K562 treated with DMSO at 1 percent for 48 hours (cell line): ENCODE measurements around the gene PTBP1. TPM values are rescaled to one million over a fixed set of nuclear protein-coding genes. Genes with fewer than 3 reads are reported as not detected.

Experiments used
- total RNA-seq: library from RNA; unstranded; fragments of 300-600 nt; gene quantifications from 2 replicates; pipeline ENCODE4 v1.2.3, GENCODE V29; 2022; ENCODE audit warnings: low replicate concordance; ENCODE audit errors: extremely low read depth

PTBP1 gene
- total RNA-seq: 250 TPM in 1 of 2 replicates, not detected in the other

GRCh38 chr19:796692-797527 lies at the start of gene PTBP1:
Gene PTBP1 (plus strand): TSS chr19:797452. CDS start chr19:797498, 46 bp downstream.

DNA sequence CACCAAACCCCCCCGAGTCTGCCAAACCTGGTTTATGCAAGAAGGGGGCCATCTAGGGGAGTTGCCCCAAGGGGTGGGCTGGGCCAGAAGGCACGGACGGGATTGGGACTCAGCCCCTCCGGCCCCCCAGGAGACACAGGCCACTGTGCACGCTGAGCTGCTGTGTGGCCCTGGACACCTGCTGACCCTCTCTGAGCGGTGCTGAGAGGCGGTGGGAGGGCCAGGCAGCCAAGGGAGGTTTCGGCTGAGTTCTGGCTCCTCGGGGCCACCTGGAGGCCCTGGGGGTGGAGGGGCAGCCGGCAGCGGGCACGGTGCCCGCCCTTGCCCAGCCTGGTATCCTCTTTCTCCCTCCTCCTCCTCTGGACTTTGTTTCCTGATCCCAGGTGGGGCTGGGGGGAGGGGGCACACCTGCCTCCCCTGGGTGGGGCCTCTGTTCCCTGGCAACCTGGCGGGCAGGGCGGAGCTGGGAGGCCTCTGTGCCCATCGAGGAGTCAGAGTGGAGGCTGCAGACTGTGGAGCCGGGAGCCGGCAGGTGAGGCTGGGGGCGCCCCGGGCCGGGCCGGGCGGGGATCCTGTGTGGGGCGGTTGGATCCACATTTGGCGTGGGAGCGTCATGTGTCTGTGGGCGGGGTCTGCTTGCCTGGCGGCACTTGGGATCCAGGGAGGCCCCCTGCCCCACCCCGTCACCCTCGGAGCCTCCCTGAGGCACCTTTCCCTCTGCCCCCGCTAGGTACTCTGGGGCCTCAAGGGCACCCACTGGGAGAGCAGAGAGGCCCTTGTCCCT lies 46.4 kb upstream of the PTBP1 start, which contains the start of gene MISP:
Gene MISP, plus strand, starts transcription at position 473 of the 784 bp plus-strand sequence. CDS start 5,835 bp downstream, outside the sequence.

GRCh38 chr19:821825-822503 lies 24.7 kb downstream of the PTBP1 start, which contains the start of gene PLPPR3:
Gene PLPPR3 (minus strand): TSS chr19:821955. CDS start chr19:821559, 396 bp downstream.

GRCh38 chr19:827710-828321 lies 30.6 kb downstream of the PTBP1 start, which contains the start of gene AZU1:
Gene AZU1 (plus strand): TSS chr19:827837. CDS start chr19:827847, 10 bp downstream.

GRCh38 chr19:840519-841206 lies 43.4 kb downstream of the PTBP1 start, which contains the start of gene PRTN3:
Gene PRTN3 (plus strand): TSS chr19:840999. CDS start chr19:841009, 10 bp downstream.

DNA sequence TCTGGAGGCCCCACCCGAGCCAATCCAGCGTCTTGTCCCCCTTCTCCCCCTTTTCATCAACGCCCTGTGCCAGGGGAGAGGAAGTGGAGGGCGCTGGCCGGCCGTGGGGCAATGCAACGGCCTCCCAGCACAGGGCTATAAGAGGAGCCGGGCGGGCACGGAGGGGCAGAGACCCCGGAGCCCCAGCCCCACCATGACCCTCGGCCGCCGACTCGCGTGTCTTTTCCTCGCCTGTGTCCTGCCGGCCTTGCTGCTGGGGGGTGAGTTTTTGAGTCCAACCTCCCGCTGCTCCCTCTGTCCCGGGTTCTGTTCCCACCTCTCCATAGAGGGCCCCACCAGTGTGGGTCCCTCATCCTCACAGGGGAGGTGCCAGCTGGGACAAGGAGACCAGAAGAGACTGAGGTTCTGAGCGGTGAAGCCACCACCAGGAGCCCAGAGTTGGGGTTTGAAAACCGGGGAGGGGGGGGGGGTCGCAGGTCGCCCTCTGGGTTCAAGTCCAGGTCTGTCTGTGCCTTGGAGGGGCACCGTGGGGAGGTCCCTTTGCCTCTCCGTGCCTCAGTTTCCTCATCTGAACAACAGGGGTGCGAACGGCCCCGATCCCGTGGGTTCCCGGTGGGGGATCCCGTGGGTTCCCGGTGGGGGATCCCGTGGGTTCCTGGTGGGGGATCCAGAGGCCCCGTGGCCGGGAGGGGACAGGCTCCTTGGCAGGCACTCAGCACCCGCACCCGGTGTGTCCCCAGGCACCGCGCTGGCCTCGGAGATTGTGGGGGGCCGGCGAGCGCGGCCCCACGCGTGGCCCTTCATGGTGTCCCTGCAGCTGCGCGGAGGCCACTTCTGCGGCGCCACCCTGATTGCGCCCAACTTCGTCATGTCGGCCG lies 55.1 kb downstream of the PTBP1 start, which contains the start of gene ELANE:
Gene ELANE, plus strand, starts transcription at position 168 of the 878 bp plus-strand sequence. Its CDS starts 26 bp downstream, at position 194.

DNA sequence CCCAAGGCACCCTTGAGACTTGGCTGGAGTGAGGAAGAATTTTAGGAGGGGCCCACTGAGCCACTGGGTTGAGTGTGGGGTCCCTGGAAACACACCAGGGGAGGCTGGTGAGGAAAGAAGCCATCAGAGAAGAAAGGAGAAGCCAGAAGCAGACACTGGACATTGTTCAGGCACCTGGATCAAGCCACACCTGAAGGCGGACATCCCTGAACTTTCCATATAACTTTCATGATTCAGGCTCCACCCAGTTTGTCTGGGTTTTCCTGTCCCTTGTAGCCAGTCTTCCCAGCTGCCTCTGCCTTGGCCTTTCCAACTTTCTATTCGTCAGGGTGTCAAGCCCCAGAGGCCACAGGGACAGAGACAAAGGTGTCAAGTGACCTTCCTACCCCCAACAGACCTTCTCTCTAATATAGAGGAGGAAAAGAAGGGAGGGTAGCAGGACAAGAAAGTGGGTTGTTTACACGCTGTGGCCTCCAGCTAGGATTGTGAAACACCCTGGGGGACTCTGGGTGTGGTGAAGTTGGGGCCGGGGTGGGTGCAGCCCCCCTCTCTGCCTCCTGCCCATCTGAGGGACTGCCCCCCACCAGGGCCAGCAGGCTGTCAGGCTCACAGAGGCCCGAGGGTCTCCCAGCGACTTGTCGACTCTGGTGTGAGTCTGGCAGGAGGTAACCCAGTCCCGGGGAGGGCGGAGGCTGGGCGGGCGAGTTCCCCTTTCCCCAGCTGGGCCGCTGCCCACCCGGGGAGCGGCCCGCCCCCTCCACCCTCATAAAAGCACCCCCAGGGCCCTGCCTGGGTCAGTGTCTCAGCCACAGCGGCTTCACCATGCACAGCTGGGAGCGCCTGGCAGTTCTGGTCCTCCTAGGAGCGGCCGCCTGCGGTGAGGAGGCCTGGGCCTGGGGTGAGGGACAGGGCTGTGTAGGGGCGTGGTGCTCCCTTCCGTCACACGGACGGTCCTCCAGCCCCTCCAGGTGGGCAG lies 61.9 kb downstream of the PTBP1 start, which contains the start of gene CFD:
Gene CFD, plus strand, starts transcription at position 797 of the 976 bp plus-strand sequence. Its CDS starts 26 bp downstream, at position 823.

Other genes starting within 250 kb of the PTBP1 start
- 1,430 and 1,506 TPM in 2 replicates for gene BSG, start 224.9 kb upstream of the PTBP1 start, total RNA-seq
- not detected in 2 replicates for gene HCN2, start 207.6 kb upstream of the PTBP1 start, total RNA-seq
- 676 TPM in 1 of 2 replicates, not detected in the other for gene POLRMT, start 163.9 kb upstream of the PTBP1 start, total RNA-seq
- gene FGF22, start 157.6 kb upstream of the PTBP1 start, total RNA-seq: not detected in 2 replicates
- gene RNF126, start 134.2 kb upstream of the PTBP1 start, total RNA-seq: 251 TPM in 1 of 2 replicates, not detected in the other
- not detected in 2 replicates for gene FSTL3, start 121.1 kb upstream of the PTBP1 start, total RNA-seq
- gene PRSS57, start 102.0 kb upstream of the PTBP1 start, total RNA-seq: not detected in 2 replicates
- not detected in 2 replicates for gene PALM, start 88.5 kb upstream of the PTBP1 start, total RNA-seq
- gene MISP, start 46.3 kb upstream of the PTBP1 start, total RNA-seq: not detected in 2 replicates
- not detected in 2 replicates for gene PLPPR3, start 24.5 kb downstream of the PTBP1 start, total RNA-seq
- not detected in 2 replicates for gene AZU1, start 30.4 kb downstream of the PTBP1 start, total RNA-seq
- gene PRTN3, start 43.5 kb downstream of the PTBP1 start, total RNA-seq: not detected in 2 replicates
- gene ELANE, start 54.9 kb downstream of the PTBP1 start, total RNA-seq: not detected in 2 replicates
- gene CFD, start 62.2 kb downstream of the PTBP1 start, total RNA-seq: not detected in 2 replicates
- not detected in 2 replicates for gene MED16, start 95.7 kb downstream of the PTBP1 start, total RNA-seq
- not detected in 2 replicates for gene RNU6-9, start 96.0 kb downstream of the PTBP1 start, total RNA-seq
- not detected in 2 replicates for gene R3HDM4, start 115.8 kb downstream of the PTBP1 start, total RNA-seq
- gene KISS1R, start 119.9 kb downstream of the PTBP1 start, total RNA-seq: not detected in 2 replicates
- gene ARID3A, start 128.6 kb downstream of the PTBP1 start, total RNA-seq: not detected in 2 replicates
- not detected in 2 replicates for gene WDR18, start 186.9 kb downstream of the PTBP1 start, total RNA-seq
- not detected in 2 replicates for gene GRIN3B, start 203.0 kb downstream of the PTBP1 start, total RNA-seq
- gene TMEM259, start 223.7 kb downstream of the PTBP1 start, total RNA-seq: 230 TPM in 1 of 2 replicates, not detected in the other
- not detected in 2 replicates for gene RNU6-2, start 224.1 kb downstream of the PTBP1 start, total RNA-seq
- gene CNN2, start 229.2 kb downstream of the PTBP1 start, total RNA-seq: not detected in 2 replicates
- gene ABCA7, start 242.7 kb downstream of the PTBP1 start, total RNA-seq: 154 TPM in 1 of 2 replicates, not detected in the other